Loucy (cell line): ENCODE measurements around the gene EBF3.

Source experiments
- CTCF ChIP-seq: fragments of 200-600 bp; sonication (generic); conservative IDR thresholded peaks from 2 replicates; pipeline ENCODE4 v1.5.1; 2014; ENCODE audit warnings: mild to moderate bottlenecking, antibody characterized with exemption, low read length
- EZH2phosphoT487 ChIP-seq: fragments of 200-600 bp; IDR thresholded peaks from 2 replicates; pipeline ENCODE4 v1.6.1; 2018; ENCODE audit warnings: antibody characterized with exemption, mild to moderate bottlenecking, moderate library complexity, borderline replicate concordance

GRCh38 chr10:129786216-129786615 is 177.9 kb downstream of the EBF3 start:
- no peak for TF ChIP-seq EZH2phosphoT487
- TF ChIP-seq CTCF = no peak
